Eye (tissue), 1 donor: ENCODE measurements around the gene GPR152.
"Not testable (repeated sequence)": the region's sequence is repeated elsewhere in the genome, so short reads cannot be mapped to it uniquely, and the experiment has no call there.

Experiments
- DNase-seq: peaks from one replicate; pipeline ENCODE4 v3.0.0-alpha.2; 2015

The GPR152 gene

DNA sequence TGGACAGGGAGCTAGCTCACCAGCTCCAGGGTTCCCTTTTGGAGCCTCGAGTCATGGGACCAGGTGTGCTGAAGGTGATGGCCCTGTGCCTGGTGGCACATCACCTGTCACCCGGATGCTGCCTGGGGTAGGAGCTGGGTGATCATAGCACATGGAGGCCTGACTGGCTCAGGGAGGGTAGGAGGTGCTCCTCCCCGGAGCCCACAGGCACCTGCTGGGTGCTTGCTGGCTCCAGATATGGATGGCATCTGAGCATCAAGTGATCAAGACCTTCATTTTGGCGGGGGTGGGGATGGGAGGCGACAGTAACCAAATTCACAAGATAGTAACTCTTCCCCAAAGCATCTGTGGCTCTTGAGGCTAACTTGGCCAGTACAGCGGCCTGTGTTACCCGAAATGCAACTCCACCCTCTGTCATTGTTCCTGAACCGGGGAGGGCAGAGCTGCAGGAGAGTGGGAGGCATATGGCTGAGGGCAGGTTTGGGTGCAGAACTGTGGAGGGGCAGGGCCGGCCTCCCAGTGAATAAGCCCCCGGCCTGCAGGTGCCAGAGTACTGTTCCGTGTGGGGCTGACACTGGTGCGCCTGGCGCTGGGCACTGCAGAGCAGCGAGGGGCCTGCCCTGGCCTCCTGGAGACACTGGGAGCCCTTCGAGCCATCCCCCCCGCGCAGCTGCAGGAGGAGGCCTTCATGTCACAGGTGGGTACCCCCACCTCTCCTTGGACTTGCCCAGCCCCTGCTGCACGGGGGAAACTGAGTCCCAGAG is 43.9 kb downstream of the GPR152 start:
- DNase-seq, result no peak

DNA sequence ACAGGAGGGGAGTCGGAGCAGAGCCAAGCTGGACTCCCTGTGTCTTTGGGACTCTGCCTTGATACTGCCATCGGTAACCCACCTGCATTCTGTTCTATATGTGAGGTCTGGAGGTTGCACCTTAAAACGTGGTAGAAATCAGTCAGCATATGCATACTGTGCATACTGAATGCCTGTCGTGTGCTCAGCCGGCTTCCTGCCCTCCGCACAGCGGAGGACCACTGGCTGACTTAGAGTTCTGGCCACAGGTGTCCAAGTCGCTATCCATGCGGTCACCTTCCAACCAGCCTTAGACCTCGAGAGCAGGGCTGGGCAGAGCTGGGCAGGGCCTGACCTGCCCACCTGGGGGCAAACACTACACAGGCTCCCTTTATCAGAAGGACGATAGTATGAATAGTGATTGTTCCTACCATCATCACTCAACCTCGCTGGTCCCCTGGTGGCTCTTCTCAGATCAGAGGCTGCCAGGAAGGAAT is 44.8 kb downstream of the GPR152 start:
- DNase-seq, result no peak

DNA sequence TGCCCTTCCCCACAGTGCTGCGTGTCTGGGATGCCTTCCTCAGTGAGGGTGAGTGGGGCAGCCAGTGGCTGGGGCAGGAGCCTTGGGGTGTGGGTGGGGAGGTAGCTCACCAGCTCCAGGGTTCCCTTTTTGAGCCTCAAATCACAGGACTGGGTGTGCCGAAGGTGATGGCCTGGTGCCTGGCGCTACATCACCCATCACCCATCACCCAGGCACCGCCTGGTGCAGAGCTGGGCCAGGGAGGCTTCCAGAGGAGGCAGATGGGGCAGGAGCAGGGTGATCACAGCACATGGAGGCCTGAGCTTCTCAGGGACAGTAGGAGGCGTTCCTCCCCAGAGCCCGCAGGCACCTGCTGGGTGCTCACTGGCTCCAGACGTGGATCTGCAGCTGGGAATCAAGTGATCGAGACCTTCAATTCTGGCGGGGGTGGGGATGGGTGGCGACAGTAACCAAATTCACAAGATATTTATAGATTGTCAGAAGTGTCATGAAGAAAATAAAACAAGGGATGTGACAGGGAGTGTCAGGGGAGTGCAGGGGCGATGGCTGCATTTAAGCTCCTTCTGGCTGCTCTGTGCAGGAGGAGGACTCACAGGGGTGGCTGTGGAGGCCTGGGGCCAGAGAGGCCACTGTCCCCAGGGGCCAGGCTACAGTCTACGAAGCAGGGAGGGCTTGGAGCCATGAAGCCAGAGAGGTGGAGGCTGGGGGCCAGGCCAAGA is 45.4 kb downstream of the GPR152 start:
- DNase-seq, result no peak

DNA sequence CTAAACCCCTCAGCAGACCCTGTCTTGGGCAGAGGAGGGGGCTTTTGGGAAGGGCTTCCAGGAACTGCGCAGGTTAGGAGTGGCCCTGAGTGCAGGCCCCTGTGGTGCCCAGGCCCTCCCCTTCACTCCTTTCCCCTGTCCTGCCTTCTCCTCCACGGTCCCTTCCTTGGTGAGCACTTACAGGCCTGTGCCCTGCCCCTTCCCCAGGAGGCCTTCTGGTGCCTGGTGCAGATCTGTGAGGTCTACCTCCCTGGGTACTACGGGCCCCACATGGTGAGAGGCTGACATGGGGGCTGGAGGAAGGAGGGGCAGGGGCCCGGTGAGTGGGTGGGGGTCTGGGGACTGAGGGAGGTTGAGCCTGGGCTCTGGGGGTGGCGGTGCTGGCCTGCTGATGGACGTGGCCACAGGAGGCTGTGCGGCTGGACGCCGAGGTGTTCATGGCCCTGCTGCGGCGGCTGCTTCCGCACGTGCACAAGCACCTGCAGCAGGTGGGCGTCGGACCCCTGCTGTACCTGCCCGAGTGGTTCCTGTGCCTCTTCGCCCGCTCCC is 46.0 kb downstream of the GPR152 start:
- DNase-seq, result no peak

DNA sequence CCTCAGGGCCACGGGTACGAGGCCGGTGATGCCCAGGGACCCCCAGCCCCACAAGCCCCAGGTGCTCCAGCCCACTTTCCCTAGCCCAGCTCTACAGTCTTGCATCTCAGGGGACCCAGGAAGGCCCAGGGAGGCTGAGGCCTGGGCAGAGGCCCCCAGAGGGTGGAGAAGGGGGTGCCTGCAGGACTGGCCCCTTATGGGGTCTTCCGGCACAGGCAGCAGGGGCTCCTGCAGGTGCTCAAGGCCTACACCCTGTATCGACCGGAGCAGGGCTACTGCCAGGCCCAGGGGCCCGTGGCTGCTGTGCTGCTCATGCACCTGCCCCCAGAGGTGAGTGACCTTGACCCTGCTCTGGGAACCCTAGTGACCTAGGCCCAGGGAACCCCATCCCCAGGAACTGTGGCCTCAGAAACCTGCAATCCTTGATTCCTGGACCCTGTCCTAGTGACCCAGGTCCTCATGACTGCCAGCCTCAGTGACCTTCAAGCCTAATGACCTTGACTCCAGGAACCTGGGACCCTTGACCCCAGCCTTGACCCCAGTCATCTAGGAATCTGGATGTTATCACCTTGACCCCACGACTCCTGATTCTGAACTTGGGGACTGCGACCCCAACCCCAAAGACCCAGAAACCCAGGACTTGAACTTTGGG is 46.7 kb downstream of the GPR152 start:
- DNase-seq, result no peak

DNA sequence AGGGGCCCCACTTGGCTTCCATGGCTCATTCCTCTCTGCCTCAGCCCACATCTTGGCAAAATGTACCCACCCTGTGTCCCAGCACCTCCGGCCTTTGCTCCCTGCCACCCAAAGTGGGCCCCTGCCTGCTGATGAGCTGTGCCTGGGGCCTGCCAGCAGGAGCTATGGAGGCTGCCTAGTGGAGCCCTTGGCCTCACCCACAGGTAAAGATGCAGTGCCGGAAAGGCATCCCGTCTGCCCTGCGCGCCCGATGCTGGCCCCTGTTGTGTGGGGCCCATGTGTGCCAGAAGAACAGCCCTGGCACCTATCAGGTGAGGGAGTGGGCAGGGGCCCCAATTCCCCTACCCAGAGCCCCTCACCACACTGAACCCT is 47.3 kb downstream of the GPR152 start:
- no peak for DNase-seq

DNA sequence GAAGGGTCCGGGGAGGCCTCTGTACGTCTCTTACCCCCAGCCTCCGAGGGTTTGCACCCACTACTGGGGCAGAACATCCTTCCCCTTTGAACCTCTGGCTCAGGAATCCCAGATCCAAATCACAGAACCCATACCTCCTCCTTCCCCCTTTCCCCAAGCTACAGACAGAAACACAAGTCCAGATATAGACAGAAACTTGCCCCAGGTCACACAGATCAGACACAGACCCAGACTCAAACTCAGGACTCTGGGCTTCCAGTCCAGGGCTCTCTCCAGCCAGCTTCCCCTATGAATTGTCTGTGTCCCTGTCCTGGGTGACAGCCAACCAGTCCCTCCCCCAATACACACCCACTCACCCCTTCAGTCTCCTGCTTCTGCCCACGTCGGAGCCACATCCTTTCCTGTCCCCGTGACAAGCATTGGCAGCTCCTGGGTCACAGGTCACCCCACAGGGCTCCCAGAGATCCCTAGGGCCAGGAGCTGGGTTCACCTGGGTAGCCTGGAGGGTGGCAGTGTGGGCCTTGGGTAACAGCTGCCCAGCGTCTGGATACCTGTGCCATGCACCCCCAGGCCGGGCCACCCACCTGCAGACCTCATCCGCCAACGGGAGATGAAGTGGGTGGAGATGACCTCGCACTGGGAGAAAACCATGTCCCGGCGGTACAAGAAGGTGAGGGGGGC is 47.9 kb downstream of the GPR152 start:
- no peak for DNase-seq

DNA sequence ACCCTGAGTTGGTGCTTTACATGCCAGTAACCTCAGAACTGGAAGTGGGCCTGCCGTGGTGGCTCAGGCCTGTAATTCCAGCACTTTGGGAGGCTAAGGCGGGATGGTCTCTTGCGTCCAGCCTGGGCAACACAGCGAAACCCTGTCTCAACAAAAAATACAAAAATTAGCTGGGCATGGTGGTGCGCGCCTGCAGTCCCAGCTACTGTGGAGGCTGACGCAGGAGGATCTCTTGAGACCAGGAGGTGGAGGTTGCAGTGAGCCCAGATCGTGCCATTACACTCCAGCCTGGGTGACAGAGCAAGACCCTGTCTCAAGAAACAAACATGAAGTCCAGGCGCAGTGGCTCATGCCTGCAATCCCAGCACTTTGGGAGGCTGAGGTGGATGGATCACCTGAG is 49.4 kb downstream of the GPR152 start:
- DNase-seq, result not testable (repeated sequence)

DNA sequence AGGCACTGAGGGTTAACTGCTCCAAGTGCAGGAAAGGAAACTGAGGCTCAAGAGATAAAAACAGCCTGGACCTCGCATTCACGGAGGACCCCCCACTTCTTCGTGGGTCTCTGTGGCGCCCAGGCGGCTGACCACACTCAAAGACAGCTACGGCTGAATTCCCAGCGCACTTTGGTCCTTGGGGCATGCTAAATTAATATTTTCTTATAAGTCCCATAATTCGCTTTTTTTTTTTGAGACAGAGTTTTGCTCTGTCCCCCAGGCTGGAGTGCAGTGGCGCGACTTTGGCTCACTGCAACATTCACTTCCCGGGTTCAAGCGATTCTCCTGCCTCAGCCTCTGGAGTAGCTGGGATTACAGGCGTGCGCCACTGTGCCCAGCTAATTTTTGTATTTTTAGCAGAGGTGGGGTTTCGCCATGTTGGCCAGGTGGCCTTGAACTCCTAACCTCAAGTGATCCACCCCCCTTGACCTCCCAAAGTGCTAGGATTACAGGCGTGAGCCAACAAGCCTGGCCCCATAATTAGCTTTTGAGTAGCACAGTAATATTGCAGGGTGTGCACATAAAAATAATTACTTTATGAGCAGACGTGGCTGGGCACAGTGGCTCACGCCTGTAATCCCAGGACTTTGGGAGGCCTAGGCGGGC is 50.2 kb downstream of the GPR152 start:
- not testable (repeated sequence) for DNase-seq

DNA sequence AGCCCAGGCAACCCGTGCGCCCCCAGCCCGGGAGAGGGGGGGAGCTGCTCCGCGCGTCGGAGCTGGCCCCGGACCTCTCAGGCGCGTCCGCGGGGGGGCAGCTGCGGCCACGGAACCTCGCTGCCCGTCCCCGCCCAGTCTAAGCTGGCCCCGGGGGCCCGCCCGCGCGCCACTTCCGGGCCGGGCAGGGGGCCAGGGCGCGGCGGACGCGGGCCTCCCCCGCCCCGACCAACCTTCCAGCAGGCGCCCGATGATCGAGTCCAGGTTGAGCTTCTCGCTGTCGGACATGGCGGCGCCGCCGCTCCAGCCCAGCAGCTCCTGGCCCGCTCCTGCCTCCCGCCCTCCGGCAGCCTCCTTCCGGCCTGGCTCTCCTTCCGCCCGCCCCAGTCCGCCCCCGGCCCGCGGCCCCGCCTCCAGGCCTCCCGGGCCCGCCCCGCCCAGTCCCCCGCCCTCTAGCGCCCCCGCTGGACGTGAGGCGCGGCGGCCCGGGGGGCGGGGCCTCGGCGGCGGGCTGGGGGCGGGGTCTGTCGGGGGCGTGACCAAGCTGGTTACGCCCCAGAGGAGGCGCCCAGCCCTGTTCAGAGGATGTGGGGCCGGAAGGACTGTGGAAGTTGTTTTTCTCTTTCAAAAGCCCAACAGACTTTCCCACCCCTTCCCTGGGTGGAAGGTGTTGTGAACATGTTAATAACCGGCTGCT is 50.9 kb downstream of the GPR152 start, which contains the start of gene PPP1CA:
Gene PPP1CA (minus strand): TSS at position 364 of the 697 bp plus-strand sequence. CDS start 76 bp downstream, at position 288.
- peak; percentile 95 for DNase-seq
